Measurements from ENCODE around the gene ARAP3. TPM values are rescaled to one million over a fixed set of nuclear protein-coding genes. Genes with fewer than 3 reads are reported as not detected.
A peak's percentile ranks its signal among the peaks of the same experiment; 100 is the strongest.

ARAP3 gene
- total RNA-seq, 1 experiment from 2014 or later: 15.1 TPM

DNA sequence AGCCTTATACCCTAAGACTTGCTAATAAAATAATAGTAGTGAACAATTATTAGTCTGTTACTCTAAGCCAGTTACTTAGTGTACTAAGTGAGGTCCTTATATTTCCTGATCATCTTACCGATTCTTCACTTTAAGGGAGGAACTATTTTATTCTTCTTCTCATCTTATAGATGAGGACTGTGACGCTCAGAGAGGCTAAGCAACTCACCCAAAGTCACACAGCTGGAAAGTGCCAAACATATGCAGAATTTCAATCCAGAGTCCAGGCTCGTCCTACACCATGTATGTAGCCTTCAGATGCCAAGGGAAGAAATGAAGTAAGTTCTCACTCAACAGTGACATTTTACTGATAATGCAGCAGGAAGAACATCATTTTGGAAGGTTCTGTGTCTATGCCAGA is 34.4 kb upstream of the ARAP3 start (continued):
- no peak for TF ChIP-seq YY1 (IDR thresholded peaks at IDR 0.05; ENCODE audit: extremely low read depth, insufficient replicate concordance, low read depth, low read length)

DNA sequence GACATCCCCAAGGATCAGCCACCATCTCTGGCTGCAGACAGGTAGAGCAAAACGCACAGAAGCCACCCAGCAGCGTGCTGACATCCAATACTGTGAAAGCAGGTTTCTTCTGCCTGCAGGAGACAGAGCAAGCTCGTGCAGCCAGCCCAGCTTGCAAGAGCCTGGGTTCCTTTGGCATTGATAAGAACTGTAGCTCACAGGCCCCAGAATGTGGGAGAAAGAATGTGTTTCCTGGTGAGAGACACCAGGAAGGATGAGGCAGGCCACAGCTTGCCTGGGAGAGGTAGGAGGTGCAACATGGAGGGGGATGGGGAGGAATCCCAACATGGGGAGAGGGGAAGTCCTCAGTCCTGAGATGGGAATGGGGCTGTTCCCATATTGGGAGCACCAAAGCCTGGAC is 34.0 kb upstream of the ARAP3 start:
- Histone ChIP-seq H3K4me2 (ENCODE audit: low read length) (peak overlapping the region; percentile 63), H3K4me1 (ENCODE audit: control insufficient read depth in 1 of 2, insufficient read depth in 2 of 2, low read length in 2 of 2) (peaks cover 22 to 38% of the 10 kb centered on the region in 2 experiments), H3K36me3 (ENCODE audit: control insufficient read depth in 1 of 2, insufficient read depth in 2 of 2, low read length in 2 of 2) (no peaks in the 10 kb centered on the region), H3K27me3 (ENCODE audit: insufficient read depth, low read length) (no peaks in the 10 kb centered on the region), H3K9ac (ENCODE audit: low read length) (no peak overlapping the region), H3K9me2 (ENCODE audit: insufficient read depth) (no peaks in the 10 kb centered on the region), H2AFZ (ENCODE audit: low read depth, low read length, poor library complexity, severe bottlenecking) (no peak overlapping the region), H4K20me1 (ENCODE audit: insufficient read depth) (no peaks in the 10 kb centered on the region), H3K9me3 (ENCODE audit: control insufficient read depth in 1 of 2, insufficient read depth in 1 of 2, low read depth in 1 of 2, low read length in 2 of 2) (no peaks in the 10 kb centered on the region), H3K27ac (ENCODE audit: low read depth, low read length) (no peak overlapping the region; the same call in 1 of the 2 replicates), H3K4me3 (replicated peaks in 1 of 2; ENCODE audit: low read depth in 1 of 2, low read length in 2 of 2) (no peak overlapping the region), H3K79me2 (ENCODE audit: insufficient read depth, low read length) (no peaks in the 10 kb centered on the region)
- intact Hi-C loops (cut with micrococcal nuclease): no loop called here
- POLR2A ChIA-PET: no interaction called here
- no TSS peak for BruUV-seq (replicated peaks)
- RAD21 ChIA-PET (ENCODE audit: low non-redundant PET in 1 of 2, low total read pairs in 2 of 2, uncharacterized antibody in 2 of 2, unreplicated experiment in 2 of 2): no interaction called here
- TF ChIP-seq, protein P1, sequence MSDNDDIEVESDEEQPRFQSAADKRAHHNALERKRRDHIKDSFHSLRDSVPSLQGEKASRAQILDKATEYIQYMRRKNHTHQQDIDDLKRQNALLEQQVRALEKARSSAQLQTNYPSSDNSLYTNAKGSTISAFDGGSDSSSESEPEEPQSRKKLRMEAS (IDR thresholded peaks at IDR 0.05): 0 out of 2 replicates have a peak, but pooled peaks have one; percentile 40
- peak; percentile 17; the same call in 1 of the 2 replicates for TF ChIP-seq SP1 (IDR thresholded peaks at IDR 0.05; ENCODE audit: low read depth)
- TF ChIP-seq CTCF (IDR thresholded peaks at IDR 0.05 in 2 of 3, conservative IDR thresholded peaks at IDR 0.05 in 1 of 3; ENCODE audit: borderline replicate concordance in 1 of 3, insufficient read depth in 1 of 3, low read depth in 2 of 3, low read length in 2 of 3): no peak
- no peak for TF ChIP-seq ELF1 (IDR thresholded peaks at IDR 0.05; ENCODE audit: borderline replicate concordance, low read depth)
- no peak for TF ChIP-seq SRF (IDR thresholded peaks at IDR 0.05; ENCODE audit: low read depth)
- TF ChIP-seq ZFX (IDR thresholded peaks at IDR 0.05): no peak
- TF ChIP-seq ATF3 (IDR thresholded peaks at IDR 0.05): no peak
- TF ChIP-seq CBX3 (IDR thresholded peaks at IDR 0.05; ENCODE audit: low read depth): no peak
- TF ChIP-seq YY1 (IDR thresholded peaks at IDR 0.05; ENCODE audit: extremely low read depth, insufficient replicate concordance, low read depth, low read length): no peak
- no peak for TF ChIP-seq EZH2phosphoT487 (IDR thresholded peaks at IDR 0.05; ENCODE audit: borderline replicate concordance)
- DNase-seq (ENCODE audit: low read depth, low spot score) (no peak), ATAC-seq (no peak)
- CTCF ChIA-PET: no interaction called here
